ENCODE data around the gene EXOC1L. TPM values are rescaled to one million over a fixed set of nuclear protein-coding genes. Genes with fewer than 3 reads are reported as not detected.

EXOC1L gene
- polyA plus RNA-seq, 3 donors, result not detected

DNA sequence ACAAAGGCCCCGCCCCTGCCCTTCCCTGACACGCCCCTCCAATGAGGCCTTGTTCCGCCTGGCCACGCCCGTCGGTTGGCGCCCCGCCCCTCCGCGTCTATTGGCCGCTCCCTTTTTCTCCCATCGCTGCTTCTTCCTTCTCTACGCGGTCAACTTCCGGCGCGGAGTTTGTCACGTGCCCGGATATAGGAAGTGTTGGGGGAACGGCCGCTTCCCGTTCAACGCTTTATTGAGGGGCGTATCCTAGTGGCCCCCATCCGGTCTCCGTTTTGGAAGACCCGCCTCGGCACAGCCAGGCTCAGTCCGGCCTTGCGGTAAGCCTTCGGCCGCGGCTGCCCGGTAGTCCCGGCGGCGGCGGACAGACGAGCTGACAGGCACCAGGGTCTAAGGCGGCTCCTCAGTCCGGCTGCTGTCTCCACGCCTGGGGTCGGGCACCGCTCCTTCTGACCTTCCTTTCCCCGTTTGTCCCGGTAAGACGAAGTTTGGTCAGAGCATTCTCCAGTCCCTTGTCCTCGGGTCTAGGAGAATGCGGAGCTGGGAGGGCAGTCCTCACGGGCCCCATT lies 34.0 kb downstream of the EXOC1L start, which contains the start of gene EXOC1:
EXOC1 (plus strand) TSS at position 165 of the 563 bp plus-strand sequence. CDS start 4,676 bp downstream, outside the sequence.
- peak within 1 kb of the TSS; percentile 93 to 97 (median 96) for H3K27ac Mint-ChIP-seq
- WGBS (ENCODE audit: insufficient coverage), result under 1% methylated on average over 41 of the region's 50 CpGs

DNA sequence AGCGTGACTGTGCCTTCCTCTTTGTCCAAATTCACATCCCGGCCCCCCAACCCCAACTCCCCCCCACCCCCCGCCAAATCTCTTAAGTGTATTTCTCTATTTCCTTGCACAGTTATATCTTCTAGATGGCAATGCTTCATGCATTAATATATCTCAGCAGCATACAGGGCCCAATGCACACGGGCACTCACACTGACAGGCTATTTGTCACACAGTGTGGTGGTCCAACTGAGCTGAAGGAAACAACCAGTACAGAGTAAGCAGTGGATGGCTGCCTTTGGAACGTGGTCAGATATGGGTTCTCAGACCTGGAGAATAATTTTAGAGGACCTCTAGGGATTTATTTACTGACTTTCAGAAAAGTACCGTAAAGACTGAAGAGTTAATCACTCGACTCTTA lies 34.5 kb downstream of the EXOC1L start:
- Histone ChIP-seq H3K4me1 (ENCODE audit: control insufficient read depth in 1 of 2, insufficient read depth in 2 of 2, low read length in 2 of 2) (peaks cover 8 to 15% of the 10 kb centered on the region in 2 donors), H3K4me3 (replicated peaks in 1 of 3; ENCODE audit: low read depth in 2 of 3, low read length in 3 of 3) (peak overlapping the region; percentile 92 to 100 (median 99)), H3K36me3 (replicated peaks in 1 of 2; ENCODE audit: control insufficient read depth in 1 of 2, insufficient read depth in 2 of 2, low read length in 2 of 2) (peaks cover 9 to 13% of the 10 kb centered on the region in 2 donors), H2AFZ (ENCODE audit: insufficient read depth, low read depth, low read length, poor library complexity, severe bottlenecking) (peak overlapping the region; percentile 96), H3K27me3 (ENCODE audit: control insufficient read depth in 2 of 2, insufficient read depth in 2 of 2, low read length in 2 of 2) (peaks cover 0 to 2% of the 10 kb centered on the region in 2 donors), H3K9me3 (replicated peaks in 1 of 2; ENCODE audit: control insufficient read depth in 1 of 2, insufficient read depth in 1 of 2, low read length in 2 of 2) (no peaks in the 10 kb centered on the region), H3K79me2 (ENCODE audit: insufficient read depth, low read length) (peaks cover 52% of the 10 kb centered on the region), H4K20me1 (ENCODE audit: insufficient read depth, low read length) (peaks cover 5% of the 10 kb centered on the region), H3K4me2 (replicated peaks; ENCODE audit: extremely low read depth, low read length, poor library complexity, severe bottlenecking) (peak overlapping the region; percentile 77), H3K27ac (ENCODE audit: low read depth in 1 of 2, low read length in 2 of 2) (peak overlapping the region; percentile 72 to 98), H3K9ac (ENCODE audit: insufficient read depth, low read length, poor library complexity, severe bottlenecking) (peak overlapping the region; percentile 95)
- 7% methylated on average over 2 of the region's 7 CpGs for WGBS (ENCODE audit: insufficient coverage)
- H3K27ac Mint-ChIP-seq, result peak overlapping the region; percentile 93 to 97 (median 96)
- peaks cover 0 to 16% (median 2%) of the 10 kb centered on the region in 7 donors for H3K9me3 Mint-ChIP-seq
- no peak overlapping the region for H3K4me3 Mint-ChIP-seq
- TF ChIP-seq, protein P1, sequence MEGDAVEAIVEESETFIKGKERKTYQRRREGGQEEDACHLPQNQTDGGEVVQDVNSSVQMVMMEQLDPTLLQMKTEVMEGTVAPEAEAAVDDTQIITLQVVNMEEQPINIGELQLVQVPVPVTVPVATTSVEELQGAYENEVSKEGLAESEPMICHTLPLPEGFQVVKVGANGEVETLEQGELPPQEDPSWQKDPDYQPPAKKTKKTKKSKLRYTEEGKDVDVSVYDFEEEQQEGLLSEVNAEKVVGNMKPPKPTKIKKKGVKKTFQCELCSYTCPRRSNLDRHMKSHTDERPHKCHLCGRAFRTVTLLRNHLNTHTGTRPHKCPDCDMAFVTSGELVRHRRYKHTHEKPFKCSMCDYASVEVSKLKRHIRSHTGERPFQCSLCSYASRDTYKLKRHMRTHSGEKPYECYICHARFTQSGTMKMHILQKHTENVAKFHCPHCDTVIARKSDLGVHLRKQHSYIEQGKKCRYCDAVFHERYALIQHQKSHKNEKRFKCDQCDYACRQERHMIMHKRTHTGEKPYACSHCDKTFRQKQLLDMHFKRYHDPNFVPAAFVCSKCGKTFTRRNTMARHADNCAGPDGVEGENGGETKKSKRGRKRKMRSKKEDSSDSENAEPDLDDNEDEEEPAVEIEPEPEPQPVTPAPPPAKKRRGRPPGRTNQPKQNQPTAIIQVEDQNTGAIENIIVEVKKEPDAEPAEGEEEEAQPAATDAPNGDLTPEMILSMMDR (IDR thresholded peaks at IDR 0.05), result no peak
- peaks cover 0 to 4% (median 2%) of the 10 kb centered on the region in 3 donors for H3K27me3 Mint-ChIP-seq (ENCODE audit: low read depth in 3 of 3)
- intact Hi-C loops (cut with micrococcal nuclease), result loop anchor here (5.0 to 10.0 kb wide), 5 partner anchors 91 to 509 kb away; partner anchors contain the start of genes CEP135 (in 2 of the 2), CLOCK (in 2 of the 2) and SRD5A3 (in 1 of the 2)
- H3K36me3 Mint-ChIP-seq, result peaks cover 16 to 18% of the 10 kb centered on the region in 2 donors
- peaks cover 8% of the 10 kb centered on the region for H3K4me1 Mint-ChIP-seq
- no peak for DNase-seq

More for the DNA sequence above, 34.0 kb downstream of the EXOC1L start, which contains the start of gene EXOC1:
- peak within 1 kb of the TSS; percentile 95 for H3K9ac ChIP-seq (ENCODE audit: insufficient read depth, low read length, poor library complexity, severe bottlenecking)
- H3K27ac ChIP-seq (ENCODE audit: low read depth in 1 of 2, low read length in 2 of 2), result peak within 1 kb of the TSS; percentile 72 to 98
- peak within 1 kb of the TSS; percentile 77 for H3K4me2 ChIP-seq (replicated peaks; ENCODE audit: extremely low read depth, low read length, poor library complexity, severe bottlenecking)
- peaks cover 5% of the 10 kb centered on the region for H4K20me1 ChIP-seq (ENCODE audit: insufficient read depth, low read length)
- no peak within 1 kb of the TSS for H3K4me3 Mint-ChIP-seq
- no peaks in the 10 kb centered on the region for H3K9me3 ChIP-seq (replicated peaks in 1 of 2; ENCODE audit: control insufficient read depth in 1 of 2, insufficient read depth in 1 of 2, low read length in 2 of 2)
- H3K27me3 Mint-ChIP-seq (ENCODE audit: low read depth in 3 of 3), result peaks cover 0 to 4% (median 2%) of the 10 kb centered on the region in 3 donors
- H3K4me1 Mint-ChIP-seq, result peaks cover 8% of the 10 kb centered on the region
- peaks cover 0 to 16% (median 2%) of the 10 kb centered on the region in 7 donors for H3K9me3 Mint-ChIP-seq
- intact Hi-C loops (cut with micrococcal nuclease), result loop anchor here (5.0 to 10.0 kb wide), 5 partner anchors 91 to 509 kb away; partner anchors contain the start of genes CEP135 (in 2 of the 2), CLOCK (in 2 of the 2) and SRD5A3 (in 1 of the 2)
- peak within 1 kb of the TSS; percentile 96 for H2AFZ ChIP-seq (ENCODE audit: insufficient read depth, low read depth, low read length, poor library complexity, severe bottlenecking)
- TF ChIP-seq, protein P1 (IDR thresholded peaks at IDR 0.05), result no peak
- peaks cover 11 to 12% of the 10 kb centered on the region in 2 donors for H3K36me3 Mint-ChIP-seq
- H3K36me3 ChIP-seq (replicated peaks in 1 of 2; ENCODE audit: control insufficient read depth in 1 of 2, insufficient read depth in 2 of 2, low read length in 2 of 2), result peaks cover 4 to 7% of the 10 kb centered on the region in 2 donors
- peak within 1 kb of the TSS; percentile 92 to 100 (median 99) for H3K4me3 ChIP-seq (replicated peaks in 1 of 3; ENCODE audit: low read depth in 2 of 3, low read length in 3 of 3)
- peaks cover 48% of the 10 kb centered on the region for H3K79me2 ChIP-seq (ENCODE audit: insufficient read depth, low read length)
- peaks cover 0 to 2% of the 10 kb centered on the region in 2 donors for H3K27me3 ChIP-seq (ENCODE audit: control insufficient read depth in 2 of 2, insufficient read depth in 2 of 2, low read length in 2 of 2)
- peaks cover 8 to 15% of the 10 kb centered on the region in 2 donors for H3K4me1 ChIP-seq (ENCODE audit: control insufficient read depth in 1 of 2, insufficient read depth in 2 of 2, low read length in 2 of 2)
- peak; percentile 95 to 97 (median 95) for DNase-seq

Data from CD14-positive monocyte (primary cell).